Endodermal cell (in vitro differentiated cells): ENCODE data around the gene MAPKAPK5. TPM values are rescaled to one million over a fixed set of nuclear protein-coding genes. Genes with fewer than 3 reads are reported as not detected.

Experiments
- DNase-seq: peaks from one replicate; pipeline ENCODE4 v3.0.0-alpha.2; 2017
- H3K27ac ChIP-seq: 2 replicates; pipeline ENCODE4 v1.5.1; 2013; ENCODE audit warnings: mild to moderate bottlenecking, low read depth, low read length, moderate library complexity
- H3K27me3 ChIP-seq: 2 replicates; pipeline ENCODE4 v1.6.1; 2013; ENCODE audit warnings: mild to moderate bottlenecking, low read length, moderate library complexity; ENCODE audit not compliant: insufficient read depth, control insufficient read depth, poor library complexity, severe bottlenecking
- H3K36me3 ChIP-seq: 2 replicates; pipeline ENCODE4 v1.7.0; 2013; ENCODE audit warnings: mild to moderate bottlenecking, low read length, moderate library complexity; ENCODE audit not compliant: control insufficient read depth, insufficient read depth
- H3K4me1 ChIP-seq: one replicate; pipeline ENCODE4 v1.7.0; 2013; ENCODE audit warnings: low read length; ENCODE audit not compliant: control insufficient read depth, insufficient read depth
- H3K4me3 ChIP-seq: 2 replicates; pipeline ENCODE4 v1.5.1; 2013; ENCODE audit warnings: mild to moderate bottlenecking, low read length, moderate library complexity
- H3K9ac ChIP-seq: 2 replicates; pipeline ENCODE4 v1.6.1; 2013; ENCODE audit warnings: mild to moderate bottlenecking, low read length, moderate library complexity; ENCODE audit not compliant: poor library complexity, severe bottlenecking; ENCODE audit errors: extremely low read depth
- H3K9me3 ChIP-seq: 2 replicates; pipeline ENCODE4 v1.6.1; 2013; ENCODE audit warnings: mild to moderate bottlenecking, low read length, moderate library complexity; ENCODE audit not compliant: control insufficient read depth
- H3K27ac Mint-ChIP-seq: 2 replicates; pipeline ENCODE4 v1.8.0; 2020; ENCODE audit warnings: mixed read lengths
- H3K27me3 Mint-ChIP-seq: 2 replicates; pipeline ENCODE4 v1.8.0; 2021; ENCODE audit warnings: mild to moderate bottlenecking, mixed read lengths; ENCODE audit not compliant: insufficient read depth
- H3K36me3 Mint-ChIP-seq: 2 replicates; pipeline ENCODE4 v1.8.0; 2020; ENCODE audit warnings: low read depth, mixed read lengths
- H3K4me1 Mint-ChIP-seq: 2 replicates; pipeline ENCODE4 v1.8.0; 2020; ENCODE audit warnings: mixed read lengths
- H3K4me3 Mint-ChIP-seq: 2 replicates; pipeline ENCODE4 v1.8.0; 2020; ENCODE audit warnings: mild to moderate bottlenecking, moderate library complexity, mixed read lengths
- H3K9me3 Mint-ChIP-seq: 2 replicates; pipeline ENCODE4 v1.8.0; 2020; ENCODE audit warnings: mild to moderate bottlenecking, mixed read lengths
- CTCF ChIP-seq: fragments of 200-600 bp; sonication (generic); conservative IDR thresholded peaks from 2 replicates; pipeline ENCODE4 v1.5.0; 2021; ENCODE audit warnings: antibody characterized with exemption, mild to moderate bottlenecking
- WGBS, 2 experiments: methylation state at CpG; one replicate each; pipeline versions ENCODE4 v1.1.5 to v1.1.7; 2013; ENCODE audit warnings: missing lambda C conversion rate in 2 of 2, mixed read lengths in 1 of 2; ENCODE audit not compliant: insufficient coverage in 1 of 2, insufficient read length in 1 of 2; 5-methylcytosine and 5-hydroxymethylcytosine counted together
- total RNA-seq, 2 donors: library from RNA; stranded (reverse); fragmentation: NEBNext Ultra II Directional in 1 of 2; extraction: Animal tissue kit (Norgen Biotek cat#: 25700) in 1 of 2; gene quantifications; 2 replicates in 1 of 2; 3 replicates in 1 of 2; pipeline ENCODE4 v1.2.1, GENCODE V29; 2021

Gene MAPKAPK5
- total RNA-seq, 2 donors from 2014 or later, result 80.5 to 90.6 TPM

- 95 to 97% methylated on average over 6 of the region's 6 CpGs for WGBS, 2 experiments
- Histone ChIP-seq H3K9me3 (peaks cover 19% of the 10 kb centered on the region), H3K4me3 (no peak overlapping the region), H3K9ac (no peak overlapping the region), H3K27me3 (no peaks in the 10 kb centered on the region), H3K27ac (no peak overlapping the region), H3K36me3 (peaks cover 85% of the 10 kb centered on the region), H3K4me1 (no peaks in the 10 kb centered on the region)
- peaks cover 15% of the 10 kb centered on the region for H3K4me1 Mint-ChIP-seq
- H3K27me3 Mint-ChIP-seq, result no peaks in the 10 kb centered on the region
- no peak overlapping the region for H3K27ac Mint-ChIP-seq
- no peak for TF ChIP-seq CTCF
- DNase-seq, result no peak
- H3K9me3 Mint-ChIP-seq, result peaks cover 10% of the 10 kb centered on the region
- peaks cover 70% of the 10 kb centered on the region for H3K36me3 Mint-ChIP-seq
- H3K4me3 Mint-ChIP-seq, result no peak overlapping the region
Measured at GRCh38 chr12:111870216-111870615, 28.2 kb downstream of the MAPKAPK5 start.

- H3K4me3 ChIP-seq, result no peak overlapping the region
- peaks cover 10% of the 10 kb centered on the region for H3K9me3 Mint-ChIP-seq
- H3K9me3 ChIP-seq, result peaks cover 19% of the 10 kb centered on the region
- no peak overlapping the region for H3K4me3 Mint-ChIP-seq
- no peak overlapping the region for H3K27ac ChIP-seq
- H3K27me3 Mint-ChIP-seq, result no peaks in the 10 kb centered on the region
- no peak overlapping the region for H3K9ac ChIP-seq
- peaks cover 71% of the 10 kb centered on the region for H3K36me3 Mint-ChIP-seq
- DNase-seq, result no peak
- peaks cover 15% of the 10 kb centered on the region for H3K4me1 Mint-ChIP-seq
- 85 to 98% methylated on average over 2 of the region's 2 CpGs for WGBS, 2 experiments
- peaks cover 87% of the 10 kb centered on the region for H3K36me3 ChIP-seq
- TF ChIP-seq CTCF, result no peak
- H3K27ac Mint-ChIP-seq, result no peak overlapping the region
- no peaks in the 10 kb centered on the region for H3K27me3 ChIP-seq
- H3K4me1 ChIP-seq, result no peaks in the 10 kb centered on the region
Measured at GRCh38 chr12:111870706-111871105, 28.7 kb downstream of the MAPKAPK5 start.

GRCh38 chr12:111873113-111873512 is 31.1 kb downstream of the MAPKAPK5 start:
- no peak for TF ChIP-seq CTCF
- H3K36me3 Mint-ChIP-seq, result peaks cover 77% of the 10 kb centered on the region
- H3K36me3 ChIP-seq, result peaks cover 82% of the 10 kb centered on the region
- H3K27ac ChIP-seq, result no peak overlapping the region
- H3K9me3 ChIP-seq, result peaks cover 19% of the 10 kb centered on the region
- peaks cover 10% of the 10 kb centered on the region for H3K9me3 Mint-ChIP-seq
- WGBS, 2 experiments, result 93 to 94% methylated on average over 5 to 7 of the region's 7 CpGs
- DNase-seq, result no peak
- H3K27ac Mint-ChIP-seq, result no peak overlapping the region
- no peak overlapping the region for H3K4me3 ChIP-seq
- no peaks in the 10 kb centered on the region for H3K27me3 Mint-ChIP-seq
- peaks cover 10% of the 10 kb centered on the region for H3K4me1 Mint-ChIP-seq
- no peaks in the 10 kb centered on the region for H3K4me1 ChIP-seq
- no peak overlapping the region for H3K4me3 Mint-ChIP-seq
- H3K27me3 ChIP-seq, result no peaks in the 10 kb centered on the region
- H3K9ac ChIP-seq, result no peak overlapping the region
